NCI-H2171 treated with DMSO at 0.1 percent for 48 hours (cell line): ENCODE data around the gene OR5H15.
"Not testable (repeated sequence)": the region's sequence is repeated elsewhere in the genome, so short reads cannot be mapped to it uniquely, and the experiment has no call there.

ENCODE experiments used
- DNase-seq: peaks from one replicate; lab custom pipeline; 2025; lab: John Stamatoyannopoulos, UW

The OR5H15 gene

DNA sequence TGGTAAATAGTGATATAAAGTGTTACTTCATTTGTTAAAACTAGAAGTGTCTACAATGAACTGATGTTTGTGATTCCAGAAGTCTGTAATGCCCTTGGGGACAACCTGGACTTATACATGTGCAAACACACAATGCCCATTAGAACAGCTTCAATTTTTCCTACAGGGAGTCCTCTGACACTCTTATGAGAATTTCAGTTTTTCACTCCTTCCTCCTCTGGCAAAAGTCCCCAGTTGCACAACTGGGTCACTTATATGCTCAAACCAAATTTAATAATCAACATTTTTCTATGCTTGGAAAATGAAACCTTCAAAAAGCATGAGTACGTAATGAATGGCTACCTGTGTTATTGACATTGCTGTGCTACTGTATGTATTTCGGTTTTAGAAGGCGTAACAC is at the start of gene OR5H15:
TSS of gene OR5H15 (plus strand) at position 301 of the 400 bp plus-strand sequence. CDS start 2,004 bp downstream, outside the sequence.
- DNase-seq, result no peak

DNA sequence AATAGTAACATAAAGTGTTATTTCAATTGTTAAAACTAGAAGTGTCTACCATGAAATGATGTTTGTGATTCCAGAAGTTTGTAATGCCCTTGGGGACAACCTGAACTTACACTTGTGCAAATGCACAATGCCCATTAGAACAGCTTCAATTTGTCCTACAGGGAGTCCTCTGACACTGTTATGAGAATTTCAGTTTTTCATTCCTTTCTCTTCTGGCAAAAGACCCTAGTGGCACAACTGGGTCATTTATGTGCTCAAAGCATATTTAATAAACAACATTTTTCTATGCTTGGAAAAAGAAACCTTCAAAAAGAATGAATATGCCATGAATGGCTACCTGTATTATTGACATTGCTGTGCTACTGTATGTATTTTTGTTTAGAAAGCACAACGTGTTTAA is 36.1 kb upstream of the OR5H15 start, which contains the start of gene OR5H1:
TSS of gene OR5H1 (plus strand) at position 301 of the 400 bp plus-strand sequence. CDS start 1,977 bp downstream, outside the sequence.
- DNase-seq, result no peak

DNA sequence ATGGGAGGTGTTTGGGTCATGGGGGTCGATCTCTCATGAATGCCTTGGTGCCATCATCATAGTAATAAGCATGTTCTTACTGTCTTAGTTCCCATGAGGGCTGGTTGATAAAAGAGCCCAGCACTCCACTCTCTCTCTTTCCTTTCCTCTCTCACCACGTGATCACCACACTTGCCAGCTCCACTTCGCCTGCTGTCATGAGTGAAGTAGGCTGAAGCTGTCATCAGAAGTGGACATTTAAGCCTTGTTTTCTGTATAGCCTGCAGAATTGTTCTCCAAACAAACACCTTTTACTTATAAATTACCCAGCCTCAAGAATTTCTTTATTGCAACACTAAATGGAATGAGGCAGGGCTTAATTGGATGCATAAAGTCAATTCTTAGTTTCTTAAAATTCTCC is 29.9 kb upstream of the OR5H15 start:
- DNase-seq, result no peak

DNA sequence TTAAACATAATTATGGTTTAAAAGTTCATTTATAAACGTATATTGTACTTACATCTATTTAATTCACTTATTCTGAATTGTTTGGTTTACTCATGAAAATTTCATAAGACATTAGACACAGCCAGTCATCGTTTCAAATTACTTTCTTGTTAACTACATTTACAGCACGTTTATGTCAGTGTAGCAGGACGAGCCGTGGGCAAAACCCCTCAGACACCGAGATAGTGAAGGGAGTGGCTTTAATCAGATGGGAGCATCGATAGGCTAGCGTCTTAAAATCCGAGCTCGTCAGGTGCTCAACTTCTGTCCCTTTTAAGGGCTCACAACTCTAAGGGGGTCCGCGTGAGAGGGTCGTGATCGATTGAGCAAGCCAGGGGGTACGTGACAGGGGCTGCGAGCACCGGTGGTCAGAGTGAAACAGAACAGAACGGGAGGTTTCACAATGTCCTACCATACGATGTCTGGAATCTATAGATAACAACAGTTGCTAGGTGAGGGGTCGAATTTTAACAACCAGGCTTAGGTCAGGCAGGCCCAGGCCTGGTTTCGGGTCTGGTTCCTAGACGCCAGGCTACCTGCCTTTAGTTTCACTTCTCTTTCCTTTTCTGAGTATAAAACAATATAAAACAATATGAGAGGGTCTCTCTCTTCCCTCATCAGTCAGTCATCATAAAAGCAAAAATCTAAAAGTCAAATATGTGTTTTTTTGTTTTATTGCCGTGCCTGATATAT is 28.5 kb upstream of the OR5H15 start:
- DNase-seq, result not testable (repeated sequence)

DNA sequence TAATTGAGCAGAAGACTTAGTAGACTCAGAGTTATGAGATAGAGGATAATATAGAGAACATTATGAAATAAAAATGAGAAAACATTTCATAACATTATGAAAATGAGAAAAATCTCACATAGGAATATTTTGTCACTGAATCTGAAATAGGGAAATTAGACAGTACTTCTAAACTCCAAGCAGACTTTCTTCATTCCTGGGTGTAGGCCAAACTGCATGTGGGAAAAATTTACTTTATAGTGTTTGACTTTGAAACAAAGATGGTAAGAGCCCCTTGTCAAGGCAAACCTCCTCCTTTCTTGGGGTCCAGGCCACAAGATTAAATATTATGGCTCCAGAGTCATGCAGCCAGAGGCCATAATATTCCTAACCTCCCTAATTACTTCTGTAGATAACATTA is 26.0 kb upstream of the OR5H15 start:
- DNase-seq, result no peak

DNA sequence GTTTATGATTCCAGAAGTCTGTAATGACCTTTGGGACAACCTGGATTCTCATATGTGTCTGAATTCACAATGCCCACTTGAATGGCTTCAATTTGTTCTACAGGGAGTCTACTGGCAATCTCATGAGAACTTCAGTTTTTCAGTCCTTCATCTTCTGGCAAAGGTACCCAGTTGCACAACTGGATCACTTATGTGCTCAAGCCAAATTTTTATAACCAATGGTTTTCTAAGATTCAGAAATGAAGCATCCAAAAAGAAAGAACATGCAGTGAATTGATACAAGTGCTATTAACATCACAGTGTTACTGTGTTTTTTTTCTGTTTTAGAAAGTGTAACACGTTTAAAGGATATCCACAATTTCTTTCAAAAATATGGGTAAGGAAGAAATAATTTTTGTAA is 19.3 kb upstream of the OR5H15 start, which contains the start of gene OR5H14:
TSS of gene OR5H14 (plus strand) at position 301 of the 400 bp plus-strand sequence. CDS start 1,907 bp downstream, outside the sequence.
- no peak for DNase-seq

DNA sequence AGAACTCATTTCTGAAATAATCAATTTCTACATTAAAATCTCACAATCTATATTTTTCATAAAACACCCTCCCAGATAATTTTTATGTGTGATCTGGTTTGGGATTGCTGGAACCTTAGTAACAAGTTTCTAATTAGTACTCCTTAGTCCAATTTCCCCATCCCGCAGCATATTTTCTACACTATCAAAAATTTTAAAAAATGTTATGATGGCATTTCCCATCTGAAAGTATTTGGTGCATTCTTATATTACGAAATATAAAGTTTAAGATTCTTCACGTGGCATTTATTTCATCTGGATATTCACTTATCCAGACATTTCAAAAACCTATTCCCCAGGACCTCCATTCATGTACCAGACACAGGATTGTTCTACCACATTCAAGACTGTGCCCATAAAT is 17.7 kb upstream of the OR5H15 start:
- no peak for DNase-seq

DNA sequence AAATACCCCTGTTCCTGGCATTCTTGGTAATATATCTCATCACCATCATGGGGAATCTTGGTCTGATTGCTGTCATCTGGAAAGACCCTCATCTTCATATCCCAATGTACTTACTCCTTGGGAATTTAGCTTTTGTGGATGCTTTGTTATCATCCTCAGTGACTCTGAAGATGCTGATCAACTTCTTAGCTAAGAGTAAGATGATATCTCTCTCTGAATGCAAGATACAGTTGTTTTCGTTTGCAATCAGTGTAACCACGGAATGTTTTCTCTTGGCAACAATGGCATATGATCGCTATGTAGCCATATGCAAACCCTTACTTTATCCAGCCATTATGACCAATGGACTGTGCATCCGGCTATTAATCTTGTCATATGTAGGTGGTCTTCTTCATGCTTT is 17.0 kb upstream of the OR5H15 start:
- not testable (repeated sequence) for DNase-seq

DNA sequence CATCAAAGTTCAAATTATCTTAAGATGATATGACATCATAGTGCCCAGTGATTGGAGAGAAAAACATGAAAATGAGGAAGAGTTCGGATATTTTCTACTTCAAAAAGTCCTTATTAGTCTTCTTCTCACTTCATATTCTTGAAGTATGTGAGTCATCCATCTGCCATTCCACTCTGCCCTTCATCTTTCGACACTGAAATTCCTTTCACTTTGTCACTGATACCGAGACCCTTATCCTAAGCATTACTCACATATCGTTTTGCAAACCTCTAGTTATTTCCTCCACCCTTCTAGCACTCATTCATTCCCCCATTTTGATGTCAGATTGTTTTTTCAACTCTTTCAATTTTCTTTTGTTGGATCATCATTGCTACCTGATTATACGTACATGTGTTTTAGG is 15.3 kb upstream of the OR5H15 start:
- no peak for DNase-seq

DNA sequence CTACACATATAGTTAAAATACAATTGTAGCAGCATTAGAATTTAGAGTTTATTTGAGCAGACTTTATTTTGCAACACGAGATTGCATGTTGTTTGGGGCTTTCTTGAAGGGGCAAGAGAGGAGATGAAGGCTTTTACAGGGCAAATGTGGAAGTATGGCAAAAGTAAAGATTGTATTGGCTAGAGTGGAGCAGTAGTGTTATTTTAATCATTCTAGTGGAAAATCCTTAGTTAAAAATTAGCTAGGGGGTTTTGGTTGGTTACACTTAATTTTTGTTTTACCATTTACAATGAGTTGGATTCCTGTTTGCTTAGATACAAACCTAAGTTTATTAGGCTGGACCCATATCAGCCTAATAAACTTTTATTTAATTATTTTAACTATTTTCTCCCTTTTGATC is 4.6 kb downstream of the OR5H15 start:
- DNase-seq, result no peak

DNA sequence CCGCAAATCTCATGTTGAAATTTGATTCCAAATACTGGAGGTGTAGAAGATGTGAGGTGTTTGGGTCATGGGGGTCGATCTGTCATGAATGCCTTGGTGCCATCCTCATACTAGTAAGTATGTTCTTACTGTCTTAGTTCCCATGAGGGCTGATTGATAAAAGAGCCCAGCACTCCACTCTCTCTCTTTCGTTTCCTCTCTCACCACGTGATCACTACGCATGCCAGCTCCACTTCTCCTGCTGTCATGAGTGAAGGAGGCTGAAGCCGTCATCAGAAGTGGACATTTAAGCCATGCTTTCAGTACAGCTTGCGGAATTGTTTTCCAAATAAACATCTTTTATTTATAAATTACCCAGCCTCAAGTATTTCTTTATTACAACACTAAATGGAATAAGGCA is 6.1 kb downstream of the OR5H15 start:
- peak; percentile 19 for DNase-seq

DNA sequence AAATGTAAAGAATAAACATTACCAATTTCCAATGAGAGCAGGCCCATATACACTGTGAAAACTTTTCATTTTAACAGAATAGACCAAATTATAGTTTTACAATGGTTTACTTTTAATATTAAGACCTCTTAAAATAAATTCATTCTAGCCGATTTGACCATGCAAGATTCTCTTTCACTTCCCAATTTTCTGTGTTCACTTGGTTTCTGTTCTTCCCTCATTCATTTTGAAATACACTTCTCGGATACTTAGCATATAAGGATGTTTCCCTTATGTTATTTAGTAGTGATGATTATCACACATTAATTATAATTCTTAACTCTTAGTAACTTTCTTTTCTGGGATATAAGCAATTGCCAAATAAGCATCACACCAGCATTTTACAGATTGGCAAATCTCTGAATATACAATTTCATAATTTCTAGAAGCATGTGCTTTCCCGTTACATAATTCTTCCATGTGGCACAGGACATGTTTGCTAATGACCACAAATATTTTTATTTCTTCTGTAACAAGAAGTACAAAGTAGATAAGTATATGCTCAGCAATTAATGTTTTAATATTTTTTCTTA is 13.9 kb downstream of the OR5H15 start:
- DNase-seq, result no peak

DNA sequence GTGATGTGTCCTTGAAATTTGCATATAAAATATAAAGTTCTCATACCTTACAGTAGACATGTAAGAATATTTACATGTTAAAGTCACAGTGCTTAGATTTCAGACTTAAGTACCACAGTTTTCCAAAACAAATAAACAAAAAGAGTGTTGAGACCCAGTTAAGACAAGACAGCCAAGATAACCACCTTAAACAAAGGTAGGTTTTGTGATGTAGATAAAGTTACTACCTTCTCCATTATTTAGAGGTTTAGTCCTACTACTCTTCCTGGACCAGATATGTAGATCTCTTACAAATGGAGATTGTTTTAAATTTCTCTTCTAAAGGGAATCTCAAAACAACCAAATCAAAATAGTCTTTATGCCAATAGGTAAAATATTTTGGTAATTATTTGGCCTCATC is 15.7 kb downstream of the OR5H15 start:
- no peak for DNase-seq

DNA sequence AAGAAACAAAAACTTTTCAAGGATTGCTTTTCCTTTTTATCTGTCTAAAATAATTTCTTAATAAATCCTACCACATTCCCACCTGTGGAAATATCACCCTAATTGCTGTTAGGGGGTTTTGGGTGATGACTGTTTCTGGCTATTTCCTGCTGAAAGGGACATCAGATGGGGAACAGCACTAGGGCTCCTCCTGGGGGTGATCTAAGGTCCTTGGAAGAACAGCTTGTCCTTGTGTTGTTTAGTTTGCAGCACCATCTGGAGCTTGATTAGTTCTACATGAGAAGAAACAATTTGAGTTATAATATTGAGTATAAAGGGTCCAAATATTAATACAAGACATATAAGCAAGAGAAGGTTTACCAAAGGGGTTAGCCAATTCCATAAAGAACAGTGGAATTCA is 18.7 kb downstream of the OR5H15 start:
- no peak for DNase-seq

DNA sequence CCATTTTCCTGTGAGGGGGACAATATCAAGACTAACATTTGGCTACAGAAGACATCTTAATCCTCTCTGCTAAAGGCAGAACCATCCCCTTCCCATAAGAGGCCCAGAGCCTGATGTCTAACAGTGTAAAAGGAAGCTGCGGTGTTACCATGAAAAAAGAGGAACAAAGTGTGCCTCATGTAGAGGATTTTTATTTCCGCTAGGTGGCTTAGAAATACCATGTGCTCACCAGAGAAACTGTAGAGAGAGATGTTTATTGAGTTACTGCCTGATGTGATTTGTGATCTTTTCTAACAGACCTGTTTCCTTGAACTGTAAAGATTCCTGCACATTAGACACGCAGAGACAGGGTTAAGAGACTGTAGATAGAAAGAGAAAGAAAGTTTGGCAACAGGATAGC is 22.0 kb downstream of the OR5H15 start:
- DNase-seq, result peak; percentile 22

DNA sequence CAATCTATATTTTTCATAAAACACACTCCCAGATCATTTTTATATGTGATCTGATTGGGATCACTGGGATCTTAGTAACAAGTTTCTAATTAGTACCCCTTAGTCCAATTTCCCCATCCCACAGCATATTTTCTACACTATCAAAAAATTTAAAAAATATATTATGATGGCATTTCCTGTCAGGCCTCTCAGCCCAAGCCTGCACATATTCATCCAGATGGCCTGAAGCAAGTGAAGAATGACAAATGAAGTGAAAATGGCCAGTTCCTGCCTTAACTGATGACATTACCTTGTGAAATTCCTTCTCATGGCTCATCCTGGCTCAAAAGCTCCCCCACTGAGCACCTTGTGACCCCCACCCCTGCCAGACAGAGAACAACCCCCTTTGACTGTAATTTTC is 24.4 kb downstream of the OR5H15 start:
- DNase-seq, result not testable (repeated sequence)

DNA sequence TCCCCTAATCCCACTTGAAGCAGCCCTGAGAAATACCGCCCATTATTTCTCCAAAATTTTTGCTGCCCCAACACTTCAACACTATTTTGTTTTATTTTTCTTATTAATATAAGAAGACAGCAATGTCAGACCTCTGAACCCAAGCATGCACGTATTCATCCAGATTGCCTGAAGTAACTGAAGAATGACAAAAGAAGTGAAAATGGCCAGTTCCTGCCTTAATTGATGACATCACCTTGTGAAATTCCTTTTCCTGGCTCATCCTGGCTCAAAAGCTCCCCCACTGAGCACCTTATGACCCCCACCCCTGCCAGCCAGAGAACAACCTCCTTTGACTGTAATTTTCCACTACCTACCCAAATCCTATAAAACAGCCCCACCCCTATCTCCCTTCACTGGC is 29.8 kb downstream of the OR5H15 start:
- DNase-seq, result not testable (repeated sequence)

DNA sequence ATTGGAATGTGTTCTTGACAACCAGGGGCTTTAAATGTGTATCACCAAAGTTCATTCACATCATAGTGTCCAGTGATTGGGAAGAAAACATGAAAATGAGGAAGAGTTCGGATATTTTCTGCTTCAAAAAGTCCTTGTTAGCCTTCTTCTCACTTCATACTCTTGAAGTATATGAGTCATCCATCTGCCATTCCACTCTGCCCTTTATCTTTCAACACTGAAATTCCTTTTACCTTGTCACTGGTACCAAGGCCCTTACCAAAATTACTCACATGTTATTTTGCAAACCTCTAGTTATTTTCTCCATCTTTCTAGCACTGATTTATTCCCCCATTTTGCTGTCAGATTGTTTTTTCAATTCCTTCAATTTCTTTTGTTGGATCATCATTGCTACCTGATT is 32.5 kb downstream of the OR5H15 start:
- DNase-seq, result no peak

DNA sequence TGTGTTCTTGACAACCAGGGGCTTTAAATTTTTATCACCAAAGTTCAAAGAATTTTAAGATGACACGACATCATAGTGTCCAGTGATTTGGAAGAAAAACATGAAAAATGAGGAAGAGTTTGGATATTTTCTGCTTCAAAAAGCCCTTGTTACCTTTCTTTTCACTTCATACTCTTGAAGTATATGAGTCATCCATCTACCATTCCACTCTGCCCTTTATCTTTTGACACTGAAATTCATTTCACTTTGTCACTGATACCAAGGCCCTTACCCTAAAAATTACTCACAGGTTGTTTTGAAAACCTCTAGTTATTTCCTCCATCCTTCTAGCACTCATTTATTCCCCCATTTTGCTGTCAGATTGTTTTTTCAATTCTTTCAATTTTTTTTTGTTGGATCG is 42.7 kb downstream of the OR5H15 start:
- DNase-seq, result no peak

DNA sequence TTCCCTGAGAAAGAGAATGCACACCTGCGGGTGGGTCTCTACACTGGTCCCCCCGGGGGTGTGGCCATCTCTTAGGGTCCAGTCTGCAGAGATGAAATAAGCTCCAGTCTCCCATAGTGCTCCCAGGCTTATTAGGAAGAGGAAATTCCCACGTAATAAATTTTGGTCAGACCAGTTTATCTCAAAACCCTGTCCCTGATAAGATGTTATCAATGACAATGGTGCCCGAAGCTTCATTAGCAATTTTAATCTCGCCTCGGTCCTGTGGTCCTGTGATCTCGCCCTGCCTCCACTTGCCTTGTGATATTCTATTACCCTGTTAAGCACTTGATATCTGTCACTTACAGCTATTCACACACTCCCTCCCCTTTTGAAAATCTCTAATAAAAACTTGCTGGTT is 46.8 kb downstream of the OR5H15 start:
- DNase-seq, result no peak

DNA sequence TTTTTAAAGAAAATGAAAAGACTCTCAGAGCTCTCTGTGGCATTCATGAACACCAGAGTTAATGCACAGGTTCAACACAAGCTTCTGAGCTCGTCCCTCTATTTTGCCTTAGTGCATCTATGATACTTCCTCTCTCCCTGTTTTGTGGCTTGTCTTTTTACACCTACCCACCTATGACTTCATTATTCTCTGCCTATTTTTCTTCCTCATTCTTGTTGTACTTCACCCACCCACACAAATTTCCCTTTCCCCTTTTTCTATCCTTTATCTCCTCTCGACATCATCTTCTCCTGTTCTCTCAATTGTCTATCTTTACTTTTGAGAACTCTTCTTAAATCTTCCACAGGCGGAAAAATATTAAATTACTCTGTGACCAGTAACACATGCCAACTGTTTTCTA is 48.6 kb downstream of the OR5H15 start:
- no peak for DNase-seq
